ENCODE results near the gene A2ML1. TPM values are rescaled to one million over a fixed set of nuclear protein-coding genes. Genes with fewer than 3 reads are reported as not detected.
"Not testable (repeated sequence)": the region's sequence is repeated elsewhere in the genome, so short reads cannot be mapped to it uniquely, and the experiment has no call there.

The A2ML1 gene
- total and polyA plus RNA-seq, 4 donors, result 0.04 to 1.1 (median 0.06) TPM; not detected in 1

DNA sequence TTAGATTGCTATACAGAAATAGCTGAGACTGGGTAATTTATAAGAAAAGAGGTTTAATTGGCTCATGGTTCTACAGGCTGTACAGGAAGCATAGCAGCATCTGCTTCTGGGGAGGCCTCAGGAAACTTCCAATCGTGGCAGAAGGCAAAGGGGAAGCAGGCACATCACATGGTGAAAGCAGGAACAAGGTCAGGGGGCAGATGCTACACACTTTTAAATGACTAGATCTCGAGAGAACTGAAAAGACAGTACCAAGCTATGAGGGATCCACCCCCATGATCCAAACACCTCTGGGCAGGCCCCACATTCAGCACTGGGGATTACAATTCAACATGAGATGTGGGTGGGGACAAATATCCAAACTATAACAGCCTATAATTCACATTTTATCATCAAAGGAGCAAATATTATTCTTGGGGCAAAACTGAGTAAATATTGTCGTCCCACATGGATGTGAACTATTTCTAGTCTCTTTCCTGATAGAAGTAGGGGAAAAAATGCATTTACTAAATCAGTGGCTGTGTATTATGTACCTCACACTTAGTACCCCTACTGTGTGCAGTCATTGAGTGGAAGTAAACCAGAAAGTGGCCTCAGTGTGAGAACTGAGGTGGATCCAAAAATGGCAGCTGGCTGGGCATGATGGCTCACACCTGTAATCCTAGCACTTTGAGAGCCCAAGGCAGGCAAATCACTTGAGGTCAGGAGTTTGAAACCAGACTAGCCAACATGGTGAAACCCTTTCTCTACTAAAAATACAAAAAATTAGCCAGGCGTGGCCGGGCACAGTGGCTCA, 25.4 kb upstream of the A2ML1 start:
- no peak overlapping the region for H3K9ac ChIP-seq (ENCODE audit: insufficient read depth in 1 of 2, low read length in 2 of 2)
- 76 to 81% methylated on average over 5 of the region's 5 CpGs for WGBS, 2 donors
- H3K27ac ChIP-seq (ENCODE audit: low read depth in 1 of 2, low read length in 1 of 2), result no peak overlapping the region
- TF ChIP-seq, protein P1, sequence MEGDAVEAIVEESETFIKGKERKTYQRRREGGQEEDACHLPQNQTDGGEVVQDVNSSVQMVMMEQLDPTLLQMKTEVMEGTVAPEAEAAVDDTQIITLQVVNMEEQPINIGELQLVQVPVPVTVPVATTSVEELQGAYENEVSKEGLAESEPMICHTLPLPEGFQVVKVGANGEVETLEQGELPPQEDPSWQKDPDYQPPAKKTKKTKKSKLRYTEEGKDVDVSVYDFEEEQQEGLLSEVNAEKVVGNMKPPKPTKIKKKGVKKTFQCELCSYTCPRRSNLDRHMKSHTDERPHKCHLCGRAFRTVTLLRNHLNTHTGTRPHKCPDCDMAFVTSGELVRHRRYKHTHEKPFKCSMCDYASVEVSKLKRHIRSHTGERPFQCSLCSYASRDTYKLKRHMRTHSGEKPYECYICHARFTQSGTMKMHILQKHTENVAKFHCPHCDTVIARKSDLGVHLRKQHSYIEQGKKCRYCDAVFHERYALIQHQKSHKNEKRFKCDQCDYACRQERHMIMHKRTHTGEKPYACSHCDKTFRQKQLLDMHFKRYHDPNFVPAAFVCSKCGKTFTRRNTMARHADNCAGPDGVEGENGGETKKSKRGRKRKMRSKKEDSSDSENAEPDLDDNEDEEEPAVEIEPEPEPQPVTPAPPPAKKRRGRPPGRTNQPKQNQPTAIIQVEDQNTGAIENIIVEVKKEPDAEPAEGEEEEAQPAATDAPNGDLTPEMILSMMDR (IDR thresholded peaks at IDR 0.05; ENCODE audit: control extremely low read depth, extremely low read depth), result no peak
- H3K9me3 ChIP-seq (ENCODE audit: control insufficient read depth in 4 of 4, insufficient read depth in 3 of 4, low read length in 3 of 4), result no peaks in the 10 kb centered on the region
- no peak for ATAC-seq (ENCODE audit: insufficient read depth, low FRiP score)
- H3K27me3 ChIP-seq (ENCODE audit: control insufficient read depth in 3 of 3, insufficient read depth in 3 of 3, low read length in 2 of 3), result no peaks in the 10 kb centered on the region
- no peak overlapping the region for H3K4me3 ChIP-seq
- H3K36me3 ChIP-seq (ENCODE audit: control insufficient read depth in 4 of 4, insufficient read depth in 4 of 4, low read length in 4 of 4), result no peaks in the 10 kb centered on the region
- DNase-seq, result no peak
- H3K4me1 ChIP-seq (ENCODE audit: control insufficient read depth in 5 of 5, insufficient read depth in 5 of 5, low read length in 5 of 5), result no peaks in the 10 kb centered on the region

GRCh38 chr12:8801213-8801612, 21.2 kb upstream of the A2ML1 start:
- H3K9me3 ChIP-seq (ENCODE audit: control insufficient read depth in 4 of 4, insufficient read depth in 3 of 4, low read length in 3 of 4); H3K27ac ChIP-seq (ENCODE audit: low read depth in 1 of 2, low read length in 1 of 2); H3K9ac ChIP-seq (ENCODE audit: insufficient read depth in 1 of 2, low read length in 2 of 2); H3K27me3 ChIP-seq (ENCODE audit: control insufficient read depth in 3 of 3, insufficient read depth in 3 of 3, low read length in 2 of 3); H3K4me1 ChIP-seq (ENCODE audit: control insufficient read depth in 5 of 5, insufficient read depth in 5 of 5, low read length in 5 of 5); H3K36me3 ChIP-seq (ENCODE audit: control insufficient read depth in 4 of 4, insufficient read depth in 4 of 4, low read length in 4 of 4); H3K4me3 ChIP-seq; ATAC-seq (ENCODE audit: insufficient read depth, low FRiP score); DNase-seq: not testable (repeated sequence)
- WGBS, 2 donors, result 92 to 93% methylated on average over 3 of the region's 3 CpGs

DNA sequence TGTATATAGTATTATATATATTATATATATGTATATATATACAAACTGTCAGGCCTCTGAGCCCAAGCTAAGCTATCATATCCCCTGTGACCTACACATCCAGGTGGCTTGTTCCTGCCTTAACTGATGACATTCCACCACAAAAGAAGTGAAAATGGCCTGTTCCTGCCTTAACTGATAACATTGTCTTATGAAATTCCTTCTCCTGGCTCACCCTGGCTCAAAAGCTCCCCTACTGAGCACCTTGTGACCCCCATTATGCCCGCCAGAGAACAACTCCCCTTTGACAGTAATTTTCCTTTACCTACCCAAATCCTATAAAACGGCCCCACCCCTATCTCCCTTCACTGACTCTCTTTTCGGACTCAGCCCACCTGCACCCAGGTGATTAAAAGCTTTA, 17.6 kb upstream of the A2ML1 start:
- 89 to 90% methylated on average over 3 of the region's 3 CpGs for WGBS, 2 donors
- H3K36me3 ChIP-seq (ENCODE audit: control insufficient read depth in 4 of 4, insufficient read depth in 4 of 4, low read length in 4 of 4); H3K27ac ChIP-seq (ENCODE audit: low read depth in 1 of 2, low read length in 1 of 2); DNase-seq; H3K4me3 ChIP-seq; H3K27me3 ChIP-seq (ENCODE audit: control insufficient read depth in 3 of 3, insufficient read depth in 3 of 3, low read length in 2 of 3); H3K9me3 ChIP-seq (ENCODE audit: control insufficient read depth in 4 of 4, insufficient read depth in 3 of 4, low read length in 3 of 4); H3K9ac ChIP-seq (ENCODE audit: insufficient read depth in 1 of 2, low read length in 2 of 2); ATAC-seq (ENCODE audit: insufficient read depth, low FRiP score); H3K4me1 ChIP-seq (ENCODE audit: control insufficient read depth in 5 of 5, insufficient read depth in 5 of 5, low read length in 5 of 5): not testable (repeated sequence)

DNA sequence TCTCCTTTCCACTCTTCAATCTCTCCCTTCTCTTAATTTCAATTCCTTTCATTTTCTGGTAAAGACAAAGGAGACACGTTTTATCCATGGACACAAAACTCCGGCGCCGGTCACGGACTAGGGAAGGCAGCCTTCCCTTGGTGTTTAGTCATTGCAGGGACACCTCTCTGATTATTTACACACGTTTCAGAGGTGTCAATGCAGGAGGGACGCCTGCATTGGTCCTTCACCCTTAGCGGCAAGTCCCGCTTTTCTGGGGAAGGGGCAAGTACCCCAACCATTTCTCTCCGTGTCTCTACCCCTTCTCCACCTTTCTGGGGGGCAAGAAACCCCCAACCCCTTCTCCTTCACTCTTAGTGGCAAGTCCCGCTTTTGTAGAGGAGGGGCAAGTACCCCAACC, 16.9 kb upstream of the A2ML1 start:
- H3K9me3 ChIP-seq (ENCODE audit: control insufficient read depth in 4 of 4, insufficient read depth in 3 of 4, low read length in 3 of 4); H3K9ac ChIP-seq (ENCODE audit: insufficient read depth in 1 of 2, low read length in 2 of 2); H3K36me3 ChIP-seq (ENCODE audit: control insufficient read depth in 4 of 4, insufficient read depth in 4 of 4, low read length in 4 of 4); ATAC-seq (ENCODE audit: insufficient read depth, low FRiP score); H3K4me3 ChIP-seq; H3K4me1 ChIP-seq (ENCODE audit: control insufficient read depth in 5 of 5, insufficient read depth in 5 of 5, low read length in 5 of 5); H3K27me3 ChIP-seq (ENCODE audit: control insufficient read depth in 3 of 3, insufficient read depth in 3 of 3, low read length in 2 of 3); H3K27ac ChIP-seq (ENCODE audit: low read depth in 1 of 2, low read length in 1 of 2); DNase-seq: not testable (repeated sequence)
- WGBS, 2 donors, result 86 to 89% methylated on average over 11 of the region's 11 CpGs

GRCh38 chr12:8807084-8807483, 15.3 kb upstream of the A2ML1 start:
- not testable (repeated sequence) for H3K27ac ChIP-seq (ENCODE audit: low read depth in 1 of 2, low read length in 1 of 2); H3K9me3 ChIP-seq (ENCODE audit: control insufficient read depth in 4 of 4, insufficient read depth in 3 of 4, low read length in 3 of 4); ATAC-seq (ENCODE audit: insufficient read depth, low FRiP score); H3K27me3 ChIP-seq (ENCODE audit: control insufficient read depth in 3 of 3, insufficient read depth in 3 of 3, low read length in 2 of 3); DNase-seq; H3K4me1 ChIP-seq (ENCODE audit: control insufficient read depth in 5 of 5, insufficient read depth in 5 of 5, low read length in 5 of 5); H3K9ac ChIP-seq (ENCODE audit: insufficient read depth in 1 of 2, low read length in 2 of 2); H3K4me3 ChIP-seq; H3K36me3 ChIP-seq (ENCODE audit: control insufficient read depth in 4 of 4, insufficient read depth in 4 of 4, low read length in 4 of 4)
- WGBS, 2 donors, result 95% methylated on average over 11 of the region's 11 CpGs

- H3K36me3 ChIP-seq (ENCODE audit: control insufficient read depth in 4 of 4, insufficient read depth in 4 of 4, low read length in 4 of 4); H3K9ac ChIP-seq (ENCODE audit: insufficient read depth in 1 of 2, low read length in 2 of 2); DNase-seq; H3K27ac ChIP-seq (ENCODE audit: low read depth in 1 of 2, low read length in 1 of 2); H3K4me1 ChIP-seq (ENCODE audit: control insufficient read depth in 5 of 5, insufficient read depth in 5 of 5, low read length in 5 of 5); H3K4me3 ChIP-seq; H3K27me3 ChIP-seq (ENCODE audit: control insufficient read depth in 3 of 3, insufficient read depth in 3 of 3, low read length in 2 of 3); ATAC-seq (ENCODE audit: insufficient read depth, low FRiP score); H3K9me3 ChIP-seq (ENCODE audit: control insufficient read depth in 4 of 4, insufficient read depth in 3 of 4, low read length in 3 of 4): not testable (repeated sequence)
- 88 to 96% methylated on average over 7 of the region's 7 CpGs for WGBS, 2 donors
These were observed 12.3 kb upstream of the A2ML1 start for GRCh38 chr12:8810112-8810511.
